CD4-positive, alpha-beta T cell treated with Interleukin-17A for 1 hour (primary cell): Measurements from ENCODE around the gene FBLN1.
"Not testable (repeated sequence)": the region's sequence is repeated elsewhere in the genome, so short reads cannot be mapped to it uniquely, and the experiment has no call there.

ENCODE experiments used
- DNase-seq: peaks from one replicate; pipeline ENCODE4 v3.0.0-alpha.2; 2020

Gene FBLN1

GRCh38 chr22:45549762-45550378 lies 47.2 kb downstream of the FBLN1 start:
- DNase-seq = no peak

GRCh38 chr22:45550416-45550815 lies 47.7 kb downstream of the FBLN1 start:
- DNase-seq = no peak

GRCh38 chr22:45550891-45551290 lies 48.2 kb downstream of the FBLN1 start:
- DNase-seq = no peak

- no peak for DNase-seq
Observed at GRCh38 chr22:45551310-45552016, 48.8 kb downstream of the FBLN1 start.

GRCh38 chr22:45552017-45552411 lies 49.3 kb downstream of the FBLN1 start:
- no peak for DNase-seq

GRCh38 chr22:45552580-45553350 lies 50.1 kb downstream of the FBLN1 start:
- DNase-seq = no peak

GRCh38 chr22:45553351-45554039 lies 50.8 kb downstream of the FBLN1 start:
- peak; percentile 40 for DNase-seq

- no peak for DNase-seq
Observed at GRCh38 chr22:45554040-45554406, 51.3 kb downstream of the FBLN1 start.

GRCh38 chr22:45554861-45555260 lies 52.2 kb downstream of the FBLN1 start:
- no peak for DNase-seq

- not testable (repeated sequence) for DNase-seq
Observed at GRCh38 chr22:45557926-45558325, 55.2 kb downstream of the FBLN1 start.

GRCh38 chr22:45560092-45560491 lies 57.4 kb downstream of the FBLN1 start:
- DNase-seq = not testable (repeated sequence)

GRCh38 chr22:45560761-45561160 lies 58.1 kb downstream of the FBLN1 start:
- DNase-seq = not testable (repeated sequence)

- DNase-seq = no peak
Observed at GRCh38 chr22:45562102-45562501, 59.4 kb downstream of the FBLN1 start.

GRCh38 chr22:45562537-45563361 lies 60.1 kb downstream of the FBLN1 start:
- DNase-seq = no peak

GRCh38 chr22:45563362-45564040 lies 60.8 kb downstream of the FBLN1 start:
- no peak for DNase-seq

- DNase-seq = no peak
Observed at GRCh38 chr22:45564349-45565030, 61.8 kb downstream of the FBLN1 start.

- DNase-seq = no peak
Observed at GRCh38 chr22:45565171-45565570, 62.5 kb downstream of the FBLN1 start.

GRCh38 chr22:45565973-45566372 lies 63.3 kb downstream of the FBLN1 start:
- DNase-seq = no peak

- DNase-seq = no peak
Observed at GRCh38 chr22:45568213-45568612, 65.5 kb downstream of the FBLN1 start.

- DNase-seq = no peak
Observed at GRCh38 chr22:45571089-45571488, 68.4 kb downstream of the FBLN1 start.

- DNase-seq = no peak
Observed at GRCh38 chr22:45572444-45572843, 69.8 kb downstream of the FBLN1 start.
